ENCODE results near the gene CMTR1. TPM values are rescaled to one million over a fixed set of nuclear protein-coding genes. Genes with fewer than 3 reads are reported as not detected.

The CMTR1 gene
- total RNA-seq, 1 donor from 2014 or later: 39.3 TPM

- intact Hi-C loops (cut with DNase I): no loop called here
- DNase-seq (ENCODE audit: low spot score) (no peak), ATAC-seq (no peak)
These were observed 87.9 kb downstream of the CMTR1 start for GRCh38 chr6:37520926-37521325.

- no peak for DNase-seq (ENCODE audit: low spot score)
- ATAC-seq: no peak
- intact Hi-C loops (cut with DNase I): no loop called here
These were observed 88.7 kb downstream of the CMTR1 start for GRCh38 chr6:37521674-37522073.

GRCh38 chr6:37522836-37523235, 89.8 kb downstream of the CMTR1 start:
- intact Hi-C loops (cut with DNase I): no loop called here
- ATAC-seq: no peak

GRCh38 chr6:37523412-37523811, 90.4 kb downstream of the CMTR1 start:
- intact Hi-C loops (cut with DNase I): no loop called here
- DNase-seq (ENCODE audit: low spot score): no peak
- ATAC-seq: no peak

More at GRCh38 chr6:37522836-37523235, 89.8 kb downstream of the CMTR1 start:
- DNase-seq (ENCODE audit: low spot score): no peak

GRCh38 chr6:37524025-37524969, 91.3 kb downstream of the CMTR1 start:
- no peak for ATAC-seq
- no peak for DNase-seq (ENCODE audit: low spot score)
- intact Hi-C loops (cut with DNase I): no loop called here

- ATAC-seq (no peak), DNase-seq (ENCODE audit: low spot score) (no peak)
- intact Hi-C loops (cut with DNase I): no loop called here
These were observed 91.9 kb downstream of the CMTR1 start for GRCh38 chr6:37524970-37525318.

- intact Hi-C loops (cut with DNase I): no loop called here
- DNase-seq (ENCODE audit: low spot score) (no peak), ATAC-seq (no peak)
These were observed 92.7 kb downstream of the CMTR1 start for GRCh38 chr6:37525460-37526357.

GRCh38 chr6:37528541-37528940, 95.5 kb downstream of the CMTR1 start:
- ATAC-seq: no peak
- DNase-seq (ENCODE audit: low spot score): no peak
- intact Hi-C loops (cut with DNase I): no loop called here

- DNase-seq (ENCODE audit: low spot score) (no peak), ATAC-seq (no peak)
These were observed 97.3 kb downstream of the CMTR1 start for GRCh38 chr6:37530297-37530696.

GRCh38 chr6:37531026-37531425, 98.0 kb downstream of the CMTR1 start:
- intact Hi-C loops (cut with DNase I): no loop called here
- DNase-seq (ENCODE audit: low spot score): no peak

More at GRCh38 chr6:37530297-37530696, 97.3 kb downstream of the CMTR1 start:
- intact Hi-C loops (cut with DNase I): no loop called here

More at GRCh38 chr6:37531026-37531425, 98.0 kb downstream of the CMTR1 start:
- ATAC-seq: no peak

Other genes starting within 250 kb of the CMTR1 start
- gene TBC1D22B, start 175.4 kb upstream of the CMTR1 start, total RNA-seq: 10.0 TPM
- gene TMEM217, start 175.1 kb upstream of the CMTR1 start, total RNA-seq: 1.6 TPM
- gene RNF8, start 79.2 kb upstream of the CMTR1 start, total RNA-seq: 15.7 TPM
- 10.4 TPM for gene CCDC167, start 66.7 kb downstream of the CMTR1 start, total RNA-seq

Measured in sciatic nerve (tissue), 2 donors.